ENCODE data around the gene COA3.

The COA3 gene

DNA sequence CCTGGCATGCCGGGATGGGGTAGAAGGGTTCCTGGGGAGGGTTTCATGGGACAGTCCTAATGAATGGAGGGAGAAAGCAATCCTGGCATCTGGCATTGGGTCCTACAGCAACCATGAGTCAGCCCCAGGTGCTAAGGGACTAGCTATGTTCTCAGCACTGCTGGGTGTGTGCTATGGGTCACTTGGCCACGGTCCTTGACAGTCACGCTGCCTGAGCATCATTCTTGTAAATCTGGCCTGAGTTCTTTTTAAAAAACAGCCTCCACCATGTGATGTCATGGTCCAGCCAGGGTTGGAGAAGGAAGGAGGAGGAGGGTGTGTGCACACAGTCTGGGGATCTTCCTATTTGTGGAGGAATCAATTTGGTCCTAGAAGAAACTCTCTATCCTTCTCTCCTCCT lies 43.7 kb downstream of the COA3 start:
- DNase-seq (ENCODE audit: low read depth in 1 of 2, low spot score in 1 of 2) = no peak

DNA sequence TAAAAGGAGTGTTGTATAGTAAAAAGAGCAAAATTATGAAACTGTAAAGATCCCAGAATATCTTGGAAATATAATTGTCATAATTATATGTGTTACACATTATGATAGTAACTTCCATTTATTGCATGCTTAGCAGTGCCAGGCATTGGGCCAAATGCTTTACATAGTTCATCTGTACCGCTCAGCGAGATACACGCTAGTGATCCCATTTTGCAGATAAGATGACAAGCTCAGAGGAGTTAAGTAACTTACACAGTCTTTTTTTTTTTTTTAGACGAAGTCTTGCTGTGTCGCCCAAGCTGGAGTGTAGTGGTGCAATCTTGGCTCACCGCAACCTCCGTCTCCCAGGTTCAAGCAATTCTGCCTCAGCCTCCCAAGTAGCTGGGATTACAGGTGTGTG lies 46.9 kb downstream of the COA3 start:
- no peak for DNase-seq (ENCODE audit: low read depth in 1 of 2, low spot score in 1 of 2)

DNA sequence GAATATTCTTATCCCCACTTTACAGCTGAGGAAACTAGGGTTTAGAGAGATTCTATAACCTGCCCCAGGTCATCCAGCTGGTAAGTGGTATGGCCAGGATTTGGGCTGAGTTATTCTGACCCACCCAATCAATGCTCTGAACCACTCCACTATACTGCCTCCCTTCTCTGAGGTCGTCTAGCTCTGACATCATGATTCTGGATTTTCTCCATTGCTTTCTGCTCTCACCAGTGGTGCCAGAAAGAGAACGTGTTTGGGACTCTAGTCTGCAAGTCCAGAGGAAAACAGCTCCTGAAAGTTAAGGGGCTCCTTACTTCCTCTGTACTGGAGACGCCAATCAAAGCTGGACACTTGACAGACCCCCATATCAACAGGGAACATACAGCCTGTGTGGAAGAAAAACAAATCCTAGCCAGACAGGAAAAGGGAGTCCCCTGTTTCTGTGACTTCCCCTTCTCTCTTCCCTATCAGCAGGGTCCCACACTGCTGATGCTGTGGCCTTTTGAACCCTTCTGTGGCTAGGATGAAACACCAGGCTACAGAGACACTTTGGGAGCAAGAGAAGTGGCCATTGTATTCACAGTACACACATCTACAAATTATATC lies 47.7 kb downstream of the COA3 start:
- DNase-seq (ENCODE audit: low read depth in 1 of 2, low spot score in 1 of 2) = no peak

DNA sequence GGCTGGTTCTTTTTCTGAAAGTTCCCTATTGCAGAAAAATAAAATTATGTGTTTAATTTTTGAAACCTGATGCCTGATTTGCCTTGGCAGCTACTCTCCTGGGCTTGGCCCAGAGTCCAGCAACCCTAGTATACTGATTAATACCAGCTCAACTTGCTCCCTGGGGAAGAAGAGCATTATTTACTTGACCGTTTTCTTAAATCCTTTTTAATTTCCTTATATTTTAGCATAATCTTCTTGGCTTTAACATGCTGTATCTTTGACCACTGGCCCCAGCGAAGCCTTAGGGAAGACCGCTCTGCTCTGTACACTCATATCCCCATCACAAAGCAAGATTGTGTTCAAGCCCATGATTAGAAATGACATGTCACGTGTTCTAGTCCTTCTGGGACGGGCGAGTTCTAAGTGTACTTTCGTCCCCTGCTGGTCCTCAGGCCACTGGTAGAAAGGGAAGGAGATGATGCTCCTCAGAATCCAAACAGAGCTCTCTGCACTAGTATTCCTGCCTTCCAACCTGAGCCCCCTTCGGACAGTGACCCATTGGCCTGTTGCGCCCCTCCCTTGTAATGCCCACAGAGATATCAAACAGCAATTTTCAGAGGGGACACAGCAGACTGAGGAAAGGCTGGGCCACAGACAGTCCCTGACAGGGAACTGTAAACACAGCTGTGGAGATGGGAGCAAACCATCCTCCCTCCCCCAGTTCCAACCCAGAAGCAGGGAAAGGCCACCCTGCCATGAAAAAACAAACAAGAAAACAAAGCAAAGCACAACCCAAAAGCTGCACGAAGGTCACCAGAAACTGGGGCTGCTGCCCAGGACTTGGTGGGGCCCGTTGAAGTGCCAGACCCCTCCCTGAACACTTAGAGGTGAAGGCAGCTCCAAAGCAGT lies 49.4 kb downstream of the COA3 start:
- no peak for DNase-seq (ENCODE audit: low read depth in 1 of 2, low spot score in 1 of 2)

DNA sequence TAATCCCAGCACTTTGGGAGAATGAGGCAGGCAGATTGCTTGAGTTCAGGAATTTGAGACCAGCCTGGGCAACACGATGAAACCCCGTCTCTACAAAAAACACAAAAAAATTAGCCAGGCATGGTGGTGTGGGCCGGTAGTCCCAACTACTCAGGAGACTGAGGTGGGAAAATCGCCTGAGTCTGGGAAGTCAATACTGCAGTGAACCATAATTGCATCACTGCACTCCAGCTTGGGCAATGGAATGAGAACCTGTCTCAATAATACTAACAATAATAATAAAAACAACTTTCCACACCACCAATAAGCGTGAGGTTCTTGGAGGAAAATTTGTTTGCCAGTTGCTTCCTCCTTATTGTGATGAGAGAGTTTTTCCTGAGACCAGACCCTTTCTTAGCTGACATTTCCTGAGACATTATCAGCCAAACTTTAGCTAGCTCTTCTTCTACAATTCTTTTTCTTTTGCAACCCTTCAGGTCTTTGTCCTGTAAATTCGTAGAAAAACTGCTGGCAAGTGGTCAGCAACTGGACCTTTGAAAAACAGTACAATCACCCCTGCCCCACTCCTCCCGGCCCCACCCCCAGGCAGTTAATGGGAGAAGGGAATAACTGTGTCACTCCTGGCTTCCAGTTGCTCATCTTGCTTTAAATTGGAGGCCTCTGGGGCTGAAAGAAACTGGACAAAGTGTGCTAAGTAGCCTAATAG lies 50.1 kb downstream of the COA3 start:
- DNase-seq (ENCODE audit: low read depth in 1 of 2, low spot score in 1 of 2) = no peak

All from activated CD4-positive, alpha-beta T cell treated with anti-CD3 and anti-CD28 coated beads, Interleukin-2, amount 50 U/mL, for 24 hours (primary cell).